Peyer's patch (tissue), 4 donors: ENCODE data around the gene PAX6.

ENCODE experiments used
- CTCF ChIP-seq, 6 experiments: fragments of 450-650 bp in 4 of 6; fragments of 200-600 bp in 2 of 6; sonication (generic) in 1 of 6; IDR thresholded peaks; one replicate each; pipeline ENCODE4 v1.5.1; 2017 to 2019; ENCODE audit warnings: antibody characterized with exemption in 6 of 6, mild to moderate bottlenecking in 3 of 6, moderate library complexity in 1 of 6
- POLR2A ChIP-seq, 2 donors: fragments of 450-650 bp; IDR thresholded peaks; one replicate each; pipeline ENCODE4 v1.5.1; 2017; ENCODE audit warnings: antibody characterized with exemption in 2 of 2, mild to moderate bottlenecking in 2 of 2, moderate library complexity in 2 of 2

- TF ChIP-seq CTCF (IDR thresholded peaks at IDR 0.05) (no peak), POLR2A (IDR thresholded peaks at IDR 0.05) (no peak)
Measured at GRCh38 chr11:31850365-31850764, 39.2 kb upstream of the PAX6 start.
